Spleen (tissue), 11 donors: ENCODE results near the gene RIMS4. TPM values are rescaled to one million over a fixed set of nuclear protein-coding genes. Genes with fewer than 3 reads are reported as not detected.

Source experiments
- DNase-seq: peaks from one replicate; pipeline ENCODE4 v3.0.0-alpha.2; 2020
- H3K27ac ChIP-seq, 8 donors: fragments of 200-600 bp; sonication (generic) in 7 of 8; 1 replicate in 4 of 8; 2 replicates in 4 of 8; pipeline versions ENCODE4 v1.5.0 to v1.8.0; 2016 to 2021; ENCODE audit warnings: inconsistent platforms in 4 of 8, mild to moderate bottlenecking in 4 of 8, moderate library complexity in 1 of 8
- H3K27me3 ChIP-seq, 7 donors: fragments of 200-600 bp; sonication (generic) in 6 of 7; replicated peaks in 1 of 7; 1 replicate in 4 of 7; 2 replicates in 3 of 7; pipeline versions ENCODE4 v1.5.0 to v1.8.0; 2016 to 2021; ENCODE audit warnings: inconsistent platforms in 3 of 7, mild to moderate bottlenecking in 1 of 7
- H3K36me3 ChIP-seq, 6 donors: fragments of 200-600 bp; sonication (generic) in 5 of 6; 1 replicate in 4 of 6; 2 replicates in 2 of 6; pipeline versions ENCODE4 v1.5.0 to v1.8.0; 2016 to 2021; ENCODE audit warnings: inconsistent platforms in 2 of 6
- H3K4me1 ChIP-seq, 6 donors: fragments of 200-600 bp; sonication (generic) in 5 of 6; 1 replicate in 3 of 6; 2 replicates in 3 of 6; pipeline versions ENCODE4 v1.5.0 to v1.8.0; 2016 to 2021; ENCODE audit warnings: inconsistent platforms in 3 of 6
- H3K4me3 ChIP-seq, 8 donors: fragments of 200-600 bp; sonication (generic) in 7 of 8; 1 replicate in 4 of 8; 2 replicates in 4 of 8; pipeline versions ENCODE4 v1.5.0 to v1.8.0; 2016 to 2021; ENCODE audit warnings: inconsistent platforms in 4 of 8, mild to moderate bottlenecking in 4 of 8, moderate library complexity in 2 of 8
- H3K9me3 ChIP-seq, 8 donors: fragments of 200-600 bp; sonication (generic) in 7 of 8; 1 replicate in 4 of 8; 2 replicates in 4 of 8; pipeline versions ENCODE4 v1.5.0 to v1.8.0; 2016 to 2021; ENCODE audit warnings: inconsistent platforms in 4 of 8
- POLR2A ChIP-seq, 3 donors: fragments of 450-650 bp; IDR thresholded peaks; one replicate each; pipeline ENCODE4 v1.5.1; 2017; ENCODE audit warnings: antibody characterized with exemption in 3 of 3, mild to moderate bottlenecking in 1 of 3
- POLR2AphosphoS5 ChIP-seq, 3 donors: sonication (generic); formaldehyde crosslinking; IDR thresholded peaks; one replicate each; pipeline ENCODE4 v1.5.1; 2017; ENCODE audit warnings: antibody characterized with exemption in 3 of 3
- WGBS, 5 donors: extraction: QIAGEN DNeasy Blood & Tissue Kit in 3 of 5; methylation state at CpG; one replicate each; pipeline versions ENCODE4 v1.1.5 to v1.1.7; 2013 to 2018; 5-methylcytosine and 5-hydroxymethylcytosine counted together
- intact Hi-C: fragments of 100-400 bp; cut with DNase I; formaldehyde crosslinking; loops from one replicate; pipeline ENCODE4 v1.15.0; 2023; ENCODE audit warnings: low total_unique reads
- polyA plus RNA-seq, 3 donors: library from polyadenylated mRNA; stranded (reverse); fragments of 200-250 nt; gene quantifications; one replicate each; pipeline ENCODE4 v1.2.1, GENCODE V29; 2013
- total RNA-seq, 7 donors: library from RNA; depleted of rRNA in 3 of 7; stranded (reverse); fragments of >200 nt in 3 of 7; fragmentation: NEBNext Ultra II Directional in 4 of 7; extraction: Animal tissue kit (Norgen Biotek cat#: 25700) in 4 of 7; gene quantifications; one replicate each; pipeline versions ENCODE4 v1.1.0 to v1.2.1, GENCODE V29; 2016 to 2021
- TF ChIP-seq, protein P1 (sequence below), 11 experiments: fragments of 200-600 bp in 7 of 11; fragments of 450-650 bp in 4 of 11; sonication (generic) in 4 of 11; IDR thresholded peaks in 8 of 11; conservative IDR thresholded peaks in 3 of 11; 1 replicate in 7 of 11; 2 replicates in 4 of 11; pipeline versions ENCODE4 v1.4.0 to v1.8.0; 2016 to 2021; ENCODE audit warnings: antibody characterized with exemption in 11 of 11, inconsistent platforms in 4 of 11, mild to moderate bottlenecking in 1 of 11
- donor health status: healthy with polysubstance abuse.
- donor health status: DM: no; HTN: no; CAD: no; lungs with moderate emphysema.
- donor health status: DM: no; HTN: no; CAD: no.
- donor health status: Bipolar disorder and iron deficiency.
- donor health status: healthy.
- donor health status: DM: no; HTN: no; CAD: no.
- donor health status: DM: yes; HTN: yes; CAD: no.

The RIMS4 gene
- total and polyA plus RNA-seq, 10 donors = under 0.01 to 0.02 TPM; not detected in 8

DNA sequence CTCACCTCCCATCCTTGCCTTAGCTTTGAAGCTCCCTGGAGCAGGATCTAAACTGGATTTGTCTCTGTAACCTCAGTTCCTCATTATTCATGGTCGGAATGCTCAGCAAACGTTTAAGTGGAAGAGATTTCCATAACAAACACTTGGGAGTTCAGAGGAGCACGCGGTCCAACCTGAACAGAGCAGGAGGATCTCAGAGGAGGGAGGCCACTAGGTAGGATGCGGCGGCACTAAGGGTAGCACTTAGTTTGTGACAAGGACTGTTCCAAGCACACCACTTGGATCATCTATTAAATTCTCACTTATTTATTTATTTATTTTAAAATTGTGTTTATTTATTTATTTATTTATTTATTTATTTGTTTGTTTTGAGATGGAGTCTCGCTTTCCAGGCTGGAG, 108.5 kb downstream of the RIMS4 start:
- 82 to 91% (median 90%) methylated on average over 7 of the region's 7 CpGs for WGBS, 5 donors
- no peak for DNase-seq

More for the DNA sequence above, 108.5 kb downstream of the RIMS4 start:
- H3K27ac ChIP-seq = no peak overlapping the region
- H3K4me3 ChIP-seq = no peak overlapping the region
- TF ChIP-seq, protein P1, sequence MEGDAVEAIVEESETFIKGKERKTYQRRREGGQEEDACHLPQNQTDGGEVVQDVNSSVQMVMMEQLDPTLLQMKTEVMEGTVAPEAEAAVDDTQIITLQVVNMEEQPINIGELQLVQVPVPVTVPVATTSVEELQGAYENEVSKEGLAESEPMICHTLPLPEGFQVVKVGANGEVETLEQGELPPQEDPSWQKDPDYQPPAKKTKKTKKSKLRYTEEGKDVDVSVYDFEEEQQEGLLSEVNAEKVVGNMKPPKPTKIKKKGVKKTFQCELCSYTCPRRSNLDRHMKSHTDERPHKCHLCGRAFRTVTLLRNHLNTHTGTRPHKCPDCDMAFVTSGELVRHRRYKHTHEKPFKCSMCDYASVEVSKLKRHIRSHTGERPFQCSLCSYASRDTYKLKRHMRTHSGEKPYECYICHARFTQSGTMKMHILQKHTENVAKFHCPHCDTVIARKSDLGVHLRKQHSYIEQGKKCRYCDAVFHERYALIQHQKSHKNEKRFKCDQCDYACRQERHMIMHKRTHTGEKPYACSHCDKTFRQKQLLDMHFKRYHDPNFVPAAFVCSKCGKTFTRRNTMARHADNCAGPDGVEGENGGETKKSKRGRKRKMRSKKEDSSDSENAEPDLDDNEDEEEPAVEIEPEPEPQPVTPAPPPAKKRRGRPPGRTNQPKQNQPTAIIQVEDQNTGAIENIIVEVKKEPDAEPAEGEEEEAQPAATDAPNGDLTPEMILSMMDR (IDR thresholded peaks at IDR 0.05 in 8 of 11, conservative IDR thresholded peaks at IDR 0.05 in 3 of 11) = no peak
- TF ChIP-seq POLR2A (IDR thresholded peaks at IDR 0.05) = no peak
- TF ChIP-seq POLR2AphosphoS5 (IDR thresholded peaks at IDR 0.05) = no peak
- intact Hi-C loops = no loop called here
- H3K36me3 ChIP-seq = no peaks in the 10 kb centered on the region
- H3K27me3 ChIP-seq = peaks cover 0 to 7% (median 0%) of the 10 kb centered on the region in 7 donors
- H3K9me3 ChIP-seq = no peaks in the 10 kb centered on the region
- H3K4me1 ChIP-seq = peaks cover 3 to 30% (median 14%) of the 10 kb centered on the region in 6 donors

Other genes starting within 250 kb of the RIMS4 start
- 10 to 100 TPM; 37.5 to 82.6 (median 47.6) TPM for gene PKIG, start 228.0 kb downstream of the RIMS4 start, total RNA-seq
- 10 to 100 TPM; 64.6 to 82.1 (median 74.9) TPM for gene PKIG, start 228.0 kb downstream of the RIMS4 start, polyA plus RNA-seq
- gene ADA, start 158.8 kb downstream of the RIMS4 start, total RNA-seq = 10 to 100 TPM; 18.8 to 30.4 (median 21.0) TPM
- gene ADA, start 158.8 kb downstream of the RIMS4 start, polyA plus RNA-seq = 10 to 100 TPM; 14.8 to 25.0 (median 24.1) TPM
- gene CCN5, start 95.2 kb downstream of the RIMS4 start, total RNA-seq = 1 to 10 TPM in 4 of 7 donors, under 1 TPM in 2, not detected in 1; 0.51 to 7.4 (median 1.5) TPM
- gene CCN5, start 95.2 kb downstream of the RIMS4 start, polyA plus RNA-seq = 10 to 100 TPM in 1 of 3 donors, 1 to 10 TPM in 2; 1.3 to 10.6 (median 5.7) TPM
- gene KCNK15, start 64.7 kb downstream of the RIMS4 start, total RNA-seq = under 1 TPM in 5 of 7 donors, not detected in 2; 0.17 to 0.92 (median 0.47) TPM
- gene KCNK15, start 64.7 kb downstream of the RIMS4 start, polyA plus RNA-seq = under 1 TPM in 2 of 3 donors, not detected in 1; 0.06 to 0.08 TPM
- gene YWHAB, start 75.2 kb upstream of the RIMS4 start, total RNA-seq = 100 to 1,000 TPM; 147 to 237 (median 210) TPM
- 100 to 1,000 TPM in 1 of 3 donors, 10 to 100 TPM in 2; 85.8 to 107 (median 96.7) TPM for gene YWHAB, start 75.2 kb upstream of the RIMS4 start, polyA plus RNA-seq
- 10 to 100 TPM; 27.0 to 51.6 (median 34.2) TPM for gene PABPC1L, start 99.5 kb upstream of the RIMS4 start, total RNA-seq
- 10 to 100 TPM; 31.9 to 61.4 (median 32.8) TPM for gene PABPC1L, start 99.5 kb upstream of the RIMS4 start, polyA plus RNA-seq
- gene TOMM34, start 149.9 kb upstream of the RIMS4 start, total RNA-seq = 10 to 100 TPM; 11.6 to 18.0 (median 15.5) TPM
- 10 to 100 TPM; 13.6 to 19.4 (median 18.4) TPM for gene TOMM34, start 149.9 kb upstream of the RIMS4 start, polyA plus RNA-seq
- gene STK4, start 156.0 kb upstream of the RIMS4 start, total RNA-seq = 100 to 1,000 TPM; 115 to 241 (median 130) TPM
- gene STK4, start 156.0 kb upstream of the RIMS4 start, polyA plus RNA-seq = 10 to 100 TPM; 19.0 to 26.5 (median 19.7) TPM